Measurements from ENCODE around the gene RGS5.

DNA sequence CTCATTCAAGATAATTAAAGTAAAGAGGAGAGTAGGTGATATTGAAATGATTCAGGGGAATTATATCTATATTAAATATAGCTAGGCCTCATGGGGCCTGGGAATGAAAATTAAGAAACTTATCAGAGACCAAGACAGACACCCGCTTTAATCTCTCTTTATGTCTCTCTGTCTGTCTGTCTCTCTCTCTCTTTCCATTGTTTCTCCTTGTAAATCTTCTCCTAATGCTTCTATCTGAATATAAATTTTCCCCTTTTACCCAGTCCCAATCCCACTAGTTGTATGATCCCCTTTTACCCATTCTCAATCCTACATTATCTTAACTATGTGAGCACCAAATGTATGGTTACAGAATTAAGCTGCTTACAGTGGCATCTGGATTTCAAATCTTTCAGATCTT is 61.2 kb downstream of the RGS5 start:
- no peak for TF ChIP-seq CTCF (IDR thresholded peaks at IDR 0.05)
- no peak for TF ChIP-seq POLR2AphosphoS5 (IDR thresholded peaks at IDR 0.05)
- TF ChIP-seq EP300 (IDR thresholded peaks at IDR 0.05), result no peak

Measured in suprapubic skin (tissue), 4 donors.